Adipocyte (in vitro differentiated cells): ENCODE results near the gene JHY.

Experiments
- DNase-seq: peaks from one replicate; pipeline ENCODE4 v3.0.0-alpha.2; 2015; ENCODE audit warnings: low read depth
- H3K27me3 ChIP-seq: replicated peaks from 2 replicates; pipeline ENCODE4 v1.7.0; 2013; ENCODE audit warnings: mild to moderate bottlenecking, low read length, moderate library complexity; ENCODE audit not compliant: control insufficient read depth, insufficient read depth
- H3K36me3 ChIP-seq: 2 replicates; pipeline ENCODE4 v1.7.0; 2013; ENCODE audit warnings: low read length, mild to moderate bottlenecking, moderate library complexity; ENCODE audit not compliant: control insufficient read depth, insufficient read depth, severe bottlenecking
- H3K4me1 ChIP-seq: 2 replicates; pipeline ENCODE4 v1.7.0; 2013; ENCODE audit warnings: mild to moderate bottlenecking, low read length, moderate library complexity; ENCODE audit not compliant: control insufficient read depth, insufficient read depth
- H3K4me3 ChIP-seq: 2 replicates; pipeline ENCODE4 v1.7.0; 2013; ENCODE audit warnings: mild to moderate bottlenecking, low read length, moderate library complexity
- H3K9ac ChIP-seq: 2 replicates; pipeline ENCODE4 v1.7.0; 2013; ENCODE audit warnings: mild to moderate bottlenecking, low read length, moderate library complexity
- H3K9me3 ChIP-seq: 2 replicates; pipeline ENCODE4 v1.7.0; 2013; ENCODE audit warnings: mild to moderate bottlenecking, low read length, moderate library complexity; ENCODE audit not compliant: control insufficient read depth

Gene JHY

GRCh38 chr11:122910775-122911174 lies 28.2 kb downstream of the JHY start:
- Histone ChIP-seq H3K9me3 (no peaks in the 10 kb centered on the region), H3K4me1 (no peaks in the 10 kb centered on the region), H3K27me3 (no peaks in the 10 kb centered on the region), H3K9ac (no peak overlapping the region), H3K4me3 (no peak overlapping the region), H3K36me3 (no peaks in the 10 kb centered on the region)
- DNase-seq = peak; percentile 29

- peak; percentile 9 for DNase-seq
- H3K4me1 ChIP-seq = peaks cover 5% of the 10 kb centered on the region
- no peaks in the 10 kb centered on the region for H3K36me3 ChIP-seq
- no peak overlapping the region for H3K4me3 ChIP-seq
- H3K27me3 ChIP-seq = no peaks in the 10 kb centered on the region
- no peak overlapping the region for H3K9ac ChIP-seq
- H3K9me3 ChIP-seq = no peaks in the 10 kb centered on the region
Measured at GRCh38 chr11:122917311-122917710, 34.8 kb downstream of the JHY start.

DNA sequence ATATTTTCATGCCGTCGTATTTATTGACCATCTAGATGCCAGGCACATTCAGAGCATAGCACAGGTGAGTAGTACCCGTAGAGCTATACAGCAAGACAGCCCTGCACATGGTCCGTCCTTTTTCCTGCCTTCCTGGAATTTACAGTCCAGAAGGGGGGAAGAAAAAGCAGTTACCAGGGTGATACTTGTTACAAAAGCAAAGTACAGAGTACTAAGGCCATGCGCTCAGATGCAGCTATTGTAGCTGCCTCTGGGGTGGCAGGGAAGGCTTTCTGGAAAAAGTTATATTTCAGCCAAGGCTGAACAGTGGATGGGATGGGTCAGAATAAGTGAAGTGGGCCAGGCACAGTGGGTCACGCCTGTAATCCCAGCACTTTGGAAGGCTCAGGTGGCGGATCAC lies 36.2 kb downstream of the JHY start:
- Histone ChIP-seq H3K4me3 (no peak overlapping the region), H3K36me3 (no peaks in the 10 kb centered on the region), H3K27me3 (no peaks in the 10 kb centered on the region), H3K4me1 (peaks cover 5% of the 10 kb centered on the region), H3K9ac (no peak overlapping the region), H3K9me3 (no peaks in the 10 kb centered on the region)
- DNase-seq = no peak

DNA sequence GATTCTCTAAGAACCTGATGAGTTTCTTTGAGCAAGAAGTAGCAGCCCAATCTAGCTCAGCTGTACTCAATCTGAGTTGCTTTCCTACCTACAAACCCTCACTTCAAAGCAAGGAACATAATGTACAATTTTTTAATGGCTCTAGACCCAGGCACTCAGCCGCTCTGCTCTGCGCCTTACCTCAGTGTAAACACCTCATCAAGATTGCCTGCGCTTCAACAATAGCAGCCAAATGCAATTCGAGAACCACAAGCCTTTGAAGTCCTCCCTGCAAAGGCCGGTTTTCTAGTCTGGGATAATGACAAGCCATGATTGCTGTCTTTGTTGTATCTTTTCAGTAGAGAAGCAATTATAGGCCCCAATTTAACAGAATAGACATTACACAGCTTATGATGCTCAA lies 38.0 kb downstream of the JHY start:
- Histone ChIP-seq H3K4me1 (peaks cover 5% of the 10 kb centered on the region), H3K9ac (no peak overlapping the region), H3K9me3 (no peaks in the 10 kb centered on the region), H3K27me3 (no peaks in the 10 kb centered on the region), H3K4me3 (no peak overlapping the region), H3K36me3 (no peaks in the 10 kb centered on the region)
- no peak for DNase-seq

DNA sequence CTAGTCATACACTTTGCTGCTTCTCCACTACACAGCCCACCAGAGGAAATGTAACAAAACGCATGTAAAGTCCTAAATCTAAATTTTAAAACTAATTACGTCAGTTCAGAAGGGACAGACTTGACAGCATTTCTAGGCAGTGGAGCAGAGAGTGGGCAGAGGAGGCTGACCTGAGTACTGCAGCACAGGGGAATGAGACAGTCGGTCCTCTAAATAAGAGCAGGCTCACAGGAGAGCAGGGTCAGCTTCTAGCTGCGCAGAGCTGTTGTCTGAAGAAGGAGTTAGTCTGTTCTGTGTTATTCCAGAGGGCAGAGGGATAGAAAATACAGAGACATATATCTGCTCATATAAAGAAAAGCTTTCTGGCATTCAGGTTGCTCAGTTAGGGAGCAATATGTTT lies 40.3 kb downstream of the JHY start:
- Histone ChIP-seq H3K4me1 (peaks cover 5% of the 10 kb centered on the region), H3K27me3 (no peaks in the 10 kb centered on the region), H3K9me3 (no peaks in the 10 kb centered on the region), H3K9ac (no peak overlapping the region), H3K4me3 (no peak overlapping the region), H3K36me3 (no peaks in the 10 kb centered on the region)
- no peak for DNase-seq

- no peak for DNase-seq
- no peaks in the 10 kb centered on the region for H3K36me3 ChIP-seq
- H3K4me1 ChIP-seq = peaks cover 5% of the 10 kb centered on the region
- H3K9ac ChIP-seq = no peak overlapping the region
- H3K4me3 ChIP-seq = no peak overlapping the region
- no peaks in the 10 kb centered on the region for H3K27me3 ChIP-seq
- H3K9me3 ChIP-seq = no peaks in the 10 kb centered on the region
Measured at GRCh38 chr11:122923302-122923701, 40.7 kb downstream of the JHY start.

- no peak overlapping the region for H3K4me3 ChIP-seq
- no peaks in the 10 kb centered on the region for H3K36me3 ChIP-seq
- H3K4me1 ChIP-seq = peaks cover 11% of the 10 kb centered on the region
- H3K9ac ChIP-seq = no peak overlapping the region
- H3K27me3 ChIP-seq = no peaks in the 10 kb centered on the region
- no peak for DNase-seq
- no peaks in the 10 kb centered on the region for H3K9me3 ChIP-seq
Measured at GRCh38 chr11:122931510-122931909, 49.0 kb downstream of the JHY start.

DNA sequence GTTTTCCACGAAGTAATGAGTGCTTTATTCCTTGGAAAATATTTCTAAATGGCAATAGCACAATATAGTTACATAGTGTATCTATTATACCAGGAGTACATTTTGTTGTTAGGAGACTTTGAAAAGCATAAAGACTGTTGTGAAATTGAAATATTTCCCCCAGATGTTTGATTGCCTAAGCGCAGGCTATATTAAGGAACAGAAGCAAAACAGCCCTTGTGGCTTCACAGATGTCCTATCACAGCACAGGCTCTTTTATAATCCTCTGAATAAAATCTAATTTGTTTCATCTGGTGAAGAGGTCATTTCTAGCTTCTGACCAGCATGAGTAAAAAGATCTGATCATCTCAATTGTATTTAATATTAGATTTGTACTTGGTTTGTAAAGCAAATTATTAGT lies 50.9 kb downstream of the JHY start:
- no peak overlapping the region for H3K9ac ChIP-seq
- no peaks in the 10 kb centered on the region for H3K9me3 ChIP-seq
- no peaks in the 10 kb centered on the region for H3K27me3 ChIP-seq
- no peaks in the 10 kb centered on the region for H3K36me3 ChIP-seq
- DNase-seq = peak; percentile 6
- no peak overlapping the region for H3K4me3 ChIP-seq
- H3K4me1 ChIP-seq = peaks cover 11% of the 10 kb centered on the region

GRCh38 chr11:122937983-122938382 lies 55.4 kb downstream of the JHY start:
- no peak overlapping the region for H3K9ac ChIP-seq
- no peaks in the 10 kb centered on the region for H3K9me3 ChIP-seq
- H3K27me3 ChIP-seq = no peaks in the 10 kb centered on the region
- H3K4me1 ChIP-seq = peaks cover 8% of the 10 kb centered on the region
- no peaks in the 10 kb centered on the region for H3K36me3 ChIP-seq
- H3K4me3 ChIP-seq = no peak overlapping the region
- DNase-seq = no peak

DNA sequence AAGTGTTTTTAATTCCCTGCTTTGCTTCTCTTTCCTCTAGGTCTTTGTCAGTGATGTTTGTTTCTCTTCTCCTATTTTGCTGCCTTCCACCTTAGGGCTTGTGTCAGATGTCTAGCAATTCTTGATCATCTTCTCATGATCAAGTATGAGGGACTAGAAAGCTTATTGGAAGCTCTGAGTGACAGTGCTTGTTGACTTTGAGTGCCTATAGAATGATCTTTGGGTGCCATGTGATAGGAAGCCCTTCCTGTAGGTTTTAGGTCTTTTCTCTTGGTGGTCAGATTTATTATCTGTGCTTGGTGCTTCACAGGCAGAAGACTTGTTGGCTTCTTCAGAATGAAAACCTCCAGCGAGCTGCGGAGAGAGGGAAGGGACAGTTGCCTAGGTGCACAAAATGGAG lies 56.0 kb downstream of the JHY start:
- H3K27me3 ChIP-seq = no peaks in the 10 kb centered on the region
- no peak for DNase-seq
- peaks cover 4% of the 10 kb centered on the region for H3K4me1 ChIP-seq
- H3K4me3 ChIP-seq = no peak overlapping the region
- H3K9me3 ChIP-seq = no peaks in the 10 kb centered on the region
- H3K9ac ChIP-seq = no peak overlapping the region
- H3K36me3 ChIP-seq = no peaks in the 10 kb centered on the region

- Histone ChIP-seq H3K4me1 (no peaks in the 10 kb centered on the region), H3K4me3 (no peak overlapping the region), H3K27me3 (no peaks in the 10 kb centered on the region), H3K9me3 (no peaks in the 10 kb centered on the region), H3K9ac (no peak overlapping the region), H3K36me3 (peaks cover 9% of the 10 kb centered on the region)
- no peak for DNase-seq
Measured at GRCh38 chr11:122951211-122951610, 68.7 kb downstream of the JHY start.

DNA sequence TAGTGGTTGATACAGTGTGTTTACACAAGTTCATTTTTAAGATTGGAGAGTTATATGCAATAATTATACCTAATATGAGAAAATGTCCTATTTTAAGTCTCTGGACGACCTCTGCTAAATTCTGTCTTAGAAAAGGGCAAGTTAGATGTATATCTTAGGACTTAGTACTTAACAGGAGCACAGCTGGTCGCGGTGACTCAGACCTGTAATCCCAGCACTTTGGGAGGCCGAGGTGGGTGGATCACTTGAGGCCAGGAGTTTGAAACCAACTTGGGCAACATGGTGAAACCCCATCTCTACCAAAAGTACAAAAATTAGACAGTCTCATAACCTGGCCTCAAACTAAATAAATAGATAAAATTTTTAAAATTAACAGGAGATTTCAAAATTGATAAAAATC lies 71.9 kb downstream of the JHY start:
- no peak for DNase-seq
- Histone ChIP-seq H3K36me3 (no peaks in the 10 kb centered on the region), H3K4me1 (no peaks in the 10 kb centered on the region), H3K4me3 (no peak overlapping the region), H3K9ac (no peak overlapping the region), H3K27me3 (no peaks in the 10 kb centered on the region), H3K9me3 (no peaks in the 10 kb centered on the region)
